ENCODE data around the gene NAGPA. TPM values are rescaled to one million over a fixed set of nuclear protein-coding genes. Genes with fewer than 3 reads are reported as not detected.

Gene NAGPA
- total RNA-seq, 4 donors from 2014 or later, result 27.6 to 85.1 (median 45.1) TPM

DNA sequence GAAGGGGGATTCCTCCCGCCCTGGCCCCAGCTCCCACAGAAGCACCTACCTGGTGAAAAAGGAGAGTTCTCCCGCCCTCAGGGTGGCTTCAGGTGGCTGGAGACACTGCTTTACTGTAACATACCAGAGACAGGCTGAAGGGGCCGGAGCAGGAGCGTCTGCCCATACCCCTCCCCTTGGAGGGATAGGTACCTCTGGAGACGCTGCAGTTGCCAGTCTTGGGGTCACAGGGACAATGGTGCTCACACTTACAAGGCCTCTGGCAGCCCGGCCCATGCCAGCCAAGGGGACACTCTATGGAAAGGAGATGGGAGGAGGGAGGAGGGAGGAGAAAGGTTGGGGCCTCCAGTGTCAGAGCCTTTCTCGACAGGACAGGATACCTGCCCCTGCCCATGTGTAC lies 6.6 kb downstream of the NAGPA start:
- 78 to 88% methylated on average over 6 to 7 of the region's 7 CpGs for WGBS, 2 donors
- intact Hi-C loops (cut with DNase I; ENCODE audit: low total_unique reads), result no loop called here
- H3K4me3 ChIP-seq (ENCODE audit: low read depth, poor library complexity, severe bottlenecking), result no peak overlapping the region
- no peak for DNase-seq (ENCODE audit: low spot score in 2 of 2)
- TF ChIP-seq POLR2A (IDR thresholded peaks at IDR 0.05) (no peak), CTCF (IDR thresholded peaks at IDR 0.05) (no peak)

DNA sequence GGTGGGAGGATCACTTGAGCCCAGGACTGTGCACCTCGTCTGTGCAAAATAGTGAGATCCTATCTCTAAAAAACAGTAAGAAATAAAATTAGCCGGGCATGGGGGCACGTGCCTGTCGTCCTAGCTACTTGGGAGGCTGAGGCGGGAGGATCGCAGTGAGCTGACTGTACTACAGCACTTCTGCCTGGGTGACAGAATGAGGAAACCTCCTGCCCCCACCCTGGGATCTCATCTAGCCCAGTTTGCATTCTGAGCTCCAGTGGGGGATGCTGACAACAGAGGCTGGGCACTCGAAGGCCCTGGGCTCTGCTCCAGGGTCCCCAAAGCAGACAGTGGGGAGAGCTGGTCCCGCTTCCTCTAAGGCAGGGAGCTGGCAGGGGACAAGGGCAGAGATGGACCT lies 7.1 kb downstream of the NAGPA start:
- 92 to 93% methylated on average over 8 of the region's 8 CpGs for WGBS, 2 donors
- no peak for DNase-seq (ENCODE audit: low spot score in 2 of 2)
- H3K4me3 ChIP-seq (ENCODE audit: low read depth, poor library complexity, severe bottlenecking), result no peak overlapping the region
- TF ChIP-seq CTCF (IDR thresholded peaks at IDR 0.05), result no peak
- no peak for TF ChIP-seq POLR2A (IDR thresholded peaks at IDR 0.05)
- intact Hi-C loops (cut with DNase I; ENCODE audit: low total_unique reads), result no loop called here

GRCh38 chr16:5025171-5025632 lies 8.5 kb downstream of the NAGPA start:
- intact Hi-C loops (cut with DNase I; ENCODE audit: low total_unique reads), result no loop called here
- WGBS, 2 donors, result 59 to 65% methylated on average over 16 to 17 of the region's 17 CpGs
- no peak for TF ChIP-seq POLR2A (IDR thresholded peaks at IDR 0.05)
- no peak for TF ChIP-seq CTCF (IDR thresholded peaks at IDR 0.05)
- DNase-seq (ENCODE audit: low spot score in 2 of 2), result no peak
- no peak overlapping the region for H3K4me3 ChIP-seq (ENCODE audit: low read depth, poor library complexity, severe bottlenecking)

- no peak overlapping the region for H3K4me3 ChIP-seq (ENCODE audit: low read depth, poor library complexity, severe bottlenecking)
- no peak for TF ChIP-seq CTCF (IDR thresholded peaks at IDR 0.05)
- no peak for TF ChIP-seq POLR2A (IDR thresholded peaks at IDR 0.05)
- intact Hi-C loops (cut with DNase I; ENCODE audit: low total_unique reads), result no loop called here
- 51 to 53% methylated on average over 4 of the region's 4 CpGs for WGBS, 2 donors
- no peak for DNase-seq (ENCODE audit: low spot score in 2 of 2)
Observed at GRCh38 chr16:5024632-5025031, 9.1 kb downstream of the NAGPA start.

- TF ChIP-seq POLR2A (IDR thresholded peaks at IDR 0.05), result no peak
- no peak for TF ChIP-seq CTCF (IDR thresholded peaks at IDR 0.05)
- 80 to 82% methylated on average over 6 of the region's 6 CpGs for WGBS, 2 donors
- intact Hi-C loops (cut with DNase I; ENCODE audit: low total_unique reads), result no loop called here
- H3K4me3 ChIP-seq (ENCODE audit: low read depth, poor library complexity, severe bottlenecking), result no peak overlapping the region
- no peak for DNase-seq (ENCODE audit: low spot score in 2 of 2)
Observed at GRCh38 chr16:5022521-5022920, 11.2 kb downstream of the NAGPA start.

- WGBS, 2 donors, result 52 to 63% methylated on average over 14 to 15 of the region's 15 CpGs
- no peak overlapping the region for H3K4me3 ChIP-seq (ENCODE audit: low read depth, poor library complexity, severe bottlenecking)
- TF ChIP-seq POLR2A (IDR thresholded peaks at IDR 0.05) (no peak), CTCF (IDR thresholded peaks at IDR 0.05) (no peak)
- intact Hi-C loops (cut with DNase I; ENCODE audit: low total_unique reads), result no loop called here
- no peak for DNase-seq (ENCODE audit: low spot score in 2 of 2)
Observed at GRCh38 chr16:5020551-5020950, 13.2 kb downstream of the NAGPA start.

All from lower leg skin (tissue), 4 donors.